Mesodermal cell (in vitro differentiated cells): ENCODE results near the gene GMPPB.
"Not testable (repeated sequence)": the region's sequence is repeated elsewhere in the genome, so short reads cannot be mapped to it uniquely, and the experiment has no call there.

Experiments used
- H3K27ac ChIP-seq: 2 replicates; pipeline ENCODE4 v1.7.0; 2013; ENCODE audit warnings: mild to moderate bottlenecking, low read depth, low read length, moderate library complexity; ENCODE audit not compliant: severe bottlenecking
- H3K36me3 ChIP-seq: 2 replicates; pipeline ENCODE4 v1.7.1; 2013; ENCODE audit warnings: mild to moderate bottlenecking, low read length, moderate library complexity; ENCODE audit not compliant: control insufficient read depth, insufficient read depth
- H3K4me1 ChIP-seq: one replicate; pipeline ENCODE4 v1.7.1; 2013; ENCODE audit warnings: mild to moderate bottlenecking, low read length; ENCODE audit not compliant: insufficient read depth, control insufficient read depth, poor library complexity, severe bottlenecking
- H3K4me3 ChIP-seq: 2 replicates; pipeline ENCODE4 v1.7.0; 2013; ENCODE audit warnings: low read length, control low read depth, mild to moderate bottlenecking; ENCODE audit not compliant: insufficient read depth, poor library complexity, severe bottlenecking; ENCODE audit errors: extremely low read depth
- H3K9me3 ChIP-seq: 2 replicates; pipeline ENCODE4 v1.7.1; 2013; ENCODE audit warnings: mild to moderate bottlenecking, low read length, moderate library complexity; ENCODE audit not compliant: control insufficient read depth
- WGBS, 2 experiments: methylation state at CpG; one replicate each; pipeline ENCODE4 v1.1.5; 2013; ENCODE audit warnings: missing lambda C conversion rate in 2 of 2; ENCODE audit not compliant: insufficient coverage in 2 of 2; 5-methylcytosine and 5-hydroxymethylcytosine counted together

Gene GMPPB

DNA sequence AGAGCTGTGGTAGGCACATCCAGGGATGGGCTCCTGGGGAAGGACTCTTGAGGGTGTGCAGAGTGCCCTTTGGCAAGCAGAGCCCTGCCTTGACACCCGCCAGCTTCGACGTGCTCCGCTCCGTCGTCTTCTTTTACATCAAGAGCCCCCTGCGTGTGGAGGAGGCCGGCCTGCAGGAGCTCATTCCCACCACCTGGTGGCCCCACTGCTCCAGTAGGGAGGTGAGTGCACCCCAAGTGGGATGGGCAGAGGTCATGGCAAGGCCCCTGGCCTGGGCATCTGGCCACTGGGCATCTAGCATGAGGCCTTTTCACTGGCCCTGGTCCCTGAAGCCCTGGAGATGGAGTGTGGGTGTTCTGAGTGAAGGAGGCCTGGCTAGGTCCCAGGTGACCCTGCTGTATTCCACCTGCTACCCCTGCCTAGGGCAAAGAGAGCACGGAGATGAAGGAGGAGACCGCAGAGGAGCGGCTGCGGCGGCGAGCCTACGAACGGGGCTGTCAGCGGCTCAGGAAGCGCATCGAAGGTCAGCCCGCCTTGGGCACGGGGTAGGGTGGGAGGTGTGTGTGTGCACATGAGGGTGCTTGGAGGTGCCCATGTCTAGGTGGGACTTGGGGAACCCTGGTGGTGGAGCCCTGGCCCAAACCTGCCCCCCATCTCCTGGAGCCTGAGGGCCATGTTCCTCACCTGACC is 22.2 kb downstream of the GMPPB start:
- H3K27ac ChIP-seq: no peak overlapping the region
- WGBS, 2 experiments: 71 to 83% methylated on average over 9 to 21 of the region's 21 CpGs
- H3K4me1 ChIP-seq: peaks cover 8% of the 10 kb centered on the region
- peaks cover 38% of the 10 kb centered on the region for H3K36me3 ChIP-seq
- no peaks in the 10 kb centered on the region for H3K9me3 ChIP-seq
- no peak overlapping the region for H3K4me3 ChIP-seq

DNA sequence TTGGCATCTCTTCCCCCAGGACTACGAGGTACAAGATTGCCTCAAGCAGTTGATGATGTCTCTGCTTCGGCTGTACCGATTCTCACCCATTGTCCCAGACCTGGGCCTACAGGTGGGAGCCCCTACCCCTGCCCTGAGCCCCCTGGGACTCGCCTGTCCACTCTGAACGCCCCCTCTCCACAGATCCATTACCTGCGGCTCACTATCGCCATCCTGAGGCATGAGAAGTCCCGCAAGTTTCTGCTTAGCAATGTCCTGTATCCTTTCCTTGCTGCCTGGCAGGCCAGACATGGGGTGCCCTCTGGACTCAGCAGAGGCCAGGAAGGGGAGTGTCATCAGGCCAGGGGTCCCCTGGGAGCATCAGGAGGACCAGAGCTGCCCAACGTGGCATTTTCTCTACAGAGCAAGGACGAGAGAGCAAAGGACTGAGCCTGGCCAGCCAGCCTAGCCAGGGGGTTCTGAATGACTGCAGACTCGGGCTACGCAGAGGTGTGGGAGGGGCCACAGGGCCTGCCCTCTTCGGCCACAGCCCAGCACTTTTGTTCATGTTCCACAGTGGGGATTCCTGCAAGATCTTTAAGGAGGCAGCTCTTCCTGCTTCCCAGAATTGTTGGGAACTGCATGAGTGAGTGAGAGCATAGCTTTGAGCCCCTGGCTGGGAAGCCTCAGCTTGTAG is 23.2 kb downstream of the GMPPB start:
- no peak overlapping the region for H3K4me3 ChIP-seq
- peaks cover 8% of the 10 kb centered on the region for H3K4me1 ChIP-seq
- no peaks in the 10 kb centered on the region for H3K9me3 ChIP-seq
- WGBS, 2 experiments: 76 to 89% methylated on average over 13 of the region's 13 CpGs
- H3K27ac ChIP-seq: no peak overlapping the region
- peaks cover 34% of the 10 kb centered on the region for H3K36me3 ChIP-seq

DNA sequence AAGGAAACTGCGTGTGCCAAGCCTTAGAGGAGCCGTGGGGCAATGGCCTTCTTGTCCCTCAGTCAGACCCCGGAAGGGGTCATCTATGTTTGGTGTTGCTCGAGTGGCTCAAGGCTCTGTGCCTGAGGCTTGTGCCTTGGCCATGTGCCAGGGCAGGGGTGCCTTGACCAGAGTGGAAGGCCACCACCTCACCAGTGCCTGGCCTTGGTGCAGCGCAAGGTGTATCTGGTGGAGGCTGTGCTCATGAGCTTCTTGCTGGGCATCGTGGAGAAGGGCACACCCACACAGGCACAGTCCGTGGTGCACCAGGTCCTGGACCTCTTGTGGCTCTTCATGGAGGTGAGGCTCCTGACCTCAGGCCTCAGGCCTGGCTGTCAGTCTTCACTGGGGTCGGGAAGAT is 23.7 kb downstream of the GMPPB start:
- H3K4me3 ChIP-seq: no peak overlapping the region
- no peak overlapping the region for H3K27ac ChIP-seq
- peaks cover 8% of the 10 kb centered on the region for H3K4me1 ChIP-seq
- peaks cover 32% of the 10 kb centered on the region for H3K36me3 ChIP-seq
- no peaks in the 10 kb centered on the region for H3K9me3 ChIP-seq
- 89 to 94% methylated on average over 7 to 8 of the region's 8 CpGs for WGBS, 2 experiments

DNA sequence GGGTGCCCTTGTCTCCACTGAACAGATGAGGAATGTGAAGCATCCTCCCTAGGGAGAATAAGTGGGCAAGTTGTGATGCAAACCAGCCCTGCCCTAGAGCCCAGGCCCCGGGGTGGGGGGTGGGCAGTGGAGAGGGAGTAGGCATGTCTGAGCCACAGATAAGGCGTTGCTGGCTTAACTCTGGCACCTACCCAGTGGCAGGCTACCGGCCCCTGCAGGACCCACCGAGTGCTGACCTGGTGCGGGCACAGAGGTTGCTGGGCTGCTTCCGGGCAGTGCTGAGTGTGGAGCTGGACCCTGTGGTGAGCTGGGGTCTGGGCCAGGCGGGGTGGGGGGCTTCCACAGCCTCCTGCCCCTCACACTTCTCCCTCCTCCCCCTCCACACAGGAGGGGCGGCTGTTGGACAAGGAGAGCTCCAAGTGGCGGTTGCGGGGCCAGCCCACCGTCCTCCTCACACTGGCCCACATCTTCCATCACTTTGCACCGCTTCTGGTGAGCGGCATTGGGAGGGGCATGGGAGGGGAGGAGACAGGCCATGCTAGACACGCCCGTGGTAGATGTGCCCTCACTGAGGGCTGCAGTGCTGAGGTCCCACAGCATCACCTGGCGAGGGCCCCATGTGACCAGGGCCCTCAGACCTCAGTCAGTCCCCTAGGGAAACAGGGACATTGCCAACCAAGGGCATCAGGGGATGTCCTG is 24.3 kb downstream of the GMPPB start:
- Histone ChIP-seq H3K9me3 (no peaks in the 10 kb centered on the region), H3K36me3 (peaks cover 28% of the 10 kb centered on the region), H3K4me3 (no peak overlapping the region), H3K4me1 (peaks cover 8% of the 10 kb centered on the region), H3K27ac (no peak overlapping the region)
- 92 to 97% methylated on average over 7 to 10 of the region's 16 CpGs for whole genome bisulfite sequencing, 2 experiments

DNA sequence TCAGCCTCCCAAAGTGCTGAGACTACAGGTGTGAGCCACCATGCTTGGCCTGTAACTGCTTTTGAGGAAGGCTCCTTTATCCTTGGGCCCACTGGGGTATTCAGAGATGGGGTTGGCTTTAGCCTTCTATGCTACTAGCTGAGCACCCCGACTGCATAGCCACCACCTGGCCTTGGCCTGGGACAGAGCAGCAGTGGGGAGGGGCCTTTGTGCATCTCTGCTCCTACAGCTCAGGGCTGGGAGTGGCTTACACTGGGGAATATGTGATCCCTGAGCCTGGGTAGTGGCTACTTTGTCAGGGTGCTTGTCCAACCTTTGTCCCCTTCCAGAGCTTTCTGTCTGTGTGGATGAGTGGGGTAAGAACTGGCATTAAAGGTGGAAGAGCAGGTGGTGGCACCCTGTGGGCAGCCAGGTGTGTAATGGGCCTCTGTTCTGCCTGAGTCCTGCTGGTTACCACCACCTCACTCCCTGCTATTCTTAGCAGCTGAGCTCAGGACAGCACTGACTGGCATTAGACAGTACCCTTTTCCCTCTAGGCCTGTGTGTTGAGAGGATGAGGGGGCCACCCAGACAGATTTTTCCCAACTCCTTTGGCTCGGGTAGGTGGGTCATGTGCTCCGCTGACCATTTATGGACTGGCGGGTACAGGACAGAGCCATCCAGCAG is 28.3 kb downstream of the GMPPB start:
- WGBS, 2 experiments: 90 to 100% methylated on average over 1 to 3 of the region's 4 CpGs
- not testable (repeated sequence) for H3K27ac ChIP-seq, H3K4me1 ChIP-seq, H3K4me3 ChIP-seq, H3K9me3 ChIP-seq
- peaks cover 12% of the 10 kb centered on the region for H3K36me3 ChIP-seq

DNA sequence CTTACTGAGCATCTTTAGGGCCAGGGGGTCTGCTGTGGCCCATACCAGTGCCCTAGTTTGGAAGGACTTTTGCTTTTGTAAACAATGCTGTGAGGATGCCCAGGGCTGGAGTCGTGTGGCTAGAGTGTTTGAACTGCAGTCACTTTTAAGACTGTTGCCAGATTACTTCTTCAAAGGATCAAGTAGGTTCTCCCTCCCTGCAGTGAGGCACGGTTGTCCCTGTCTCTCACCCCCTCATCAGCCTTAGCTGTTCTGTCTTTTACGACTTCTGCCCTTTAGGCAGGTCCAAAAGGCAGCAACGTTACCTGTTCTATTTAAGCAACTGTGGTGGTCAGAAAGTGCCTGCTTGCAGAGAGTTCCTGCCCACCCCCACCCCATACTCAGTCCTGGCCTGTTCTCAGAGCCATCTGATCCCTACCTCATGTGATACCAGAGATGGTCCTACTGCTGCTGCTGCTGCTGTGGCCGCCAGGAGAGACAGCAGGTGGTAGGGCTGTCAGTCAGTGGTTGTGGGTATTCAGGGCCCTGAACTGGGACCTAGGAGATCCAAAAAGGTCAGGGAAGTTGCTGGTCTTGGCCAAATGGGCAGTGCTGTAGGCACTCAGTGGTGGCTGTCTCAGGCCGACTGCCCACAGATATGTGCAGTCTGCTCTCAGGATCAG is 29.2 kb downstream of the GMPPB start:
- WGBS, 2 experiments: 76% methylated on average over 3 to 5 of the region's 6 CpGs
- H3K4me1 ChIP-seq, H3K4me3 ChIP-seq, H3K27ac ChIP-seq, H3K36me3 ChIP-seq, H3K9me3 ChIP-seq: not testable (repeated sequence)

DNA sequence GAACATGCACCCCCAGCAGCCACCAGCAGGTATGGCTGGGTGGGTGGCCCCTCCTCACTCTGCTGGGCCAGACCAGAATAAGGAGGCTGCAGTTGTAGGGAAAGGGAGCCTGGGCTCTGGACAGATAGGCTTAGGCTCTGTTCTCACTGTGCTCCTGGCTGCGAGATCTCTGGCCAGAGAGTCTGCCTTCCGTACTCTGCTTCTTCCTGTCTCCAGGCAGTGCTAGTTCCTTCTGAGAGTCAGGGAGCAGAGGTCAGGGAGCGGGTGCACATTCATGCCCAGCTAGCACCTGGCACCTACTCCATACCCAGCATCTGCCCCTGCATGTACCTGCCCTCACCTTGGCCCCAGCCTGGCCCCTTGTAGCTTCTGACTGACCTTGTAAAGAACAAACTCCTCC is 32.3 kb downstream of the GMPPB start:
- not testable (repeated sequence) for H3K4me3 ChIP-seq, H3K36me3 ChIP-seq, H3K4me1 ChIP-seq, H3K27ac ChIP-seq, H3K9me3 ChIP-seq
- 88 to 91% methylated on average over 2 to 3 of the region's 3 CpGs for WGBS, 2 experiments

DNA sequence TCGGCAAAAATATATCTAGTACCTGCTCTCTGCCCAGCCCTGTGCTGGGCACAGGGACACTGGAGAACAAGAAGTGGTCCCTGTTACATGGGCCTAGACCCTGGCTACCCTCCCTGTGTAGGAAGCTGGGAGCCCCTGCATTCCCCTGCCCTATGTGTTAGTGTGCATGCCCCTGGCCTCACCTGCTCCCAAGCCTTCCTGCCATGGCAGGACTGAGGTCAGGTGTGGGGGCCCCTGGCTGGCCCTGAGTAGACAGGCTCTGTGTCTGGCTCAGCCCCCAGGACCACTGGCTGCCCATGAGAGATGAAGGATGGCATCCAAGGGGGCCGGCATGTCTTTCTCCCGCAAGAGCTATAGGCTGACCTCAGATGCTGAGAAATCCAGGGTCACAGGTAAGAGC is 32.9 kb downstream of the GMPPB start:
- WGBS, 2 experiments: 95 to 96% methylated on average over 2 to 3 of the region's 3 CpGs
- H3K27ac ChIP-seq, H3K4me3 ChIP-seq, H3K9me3 ChIP-seq, H3K4me1 ChIP-seq, H3K36me3 ChIP-seq: not testable (repeated sequence)

DNA sequence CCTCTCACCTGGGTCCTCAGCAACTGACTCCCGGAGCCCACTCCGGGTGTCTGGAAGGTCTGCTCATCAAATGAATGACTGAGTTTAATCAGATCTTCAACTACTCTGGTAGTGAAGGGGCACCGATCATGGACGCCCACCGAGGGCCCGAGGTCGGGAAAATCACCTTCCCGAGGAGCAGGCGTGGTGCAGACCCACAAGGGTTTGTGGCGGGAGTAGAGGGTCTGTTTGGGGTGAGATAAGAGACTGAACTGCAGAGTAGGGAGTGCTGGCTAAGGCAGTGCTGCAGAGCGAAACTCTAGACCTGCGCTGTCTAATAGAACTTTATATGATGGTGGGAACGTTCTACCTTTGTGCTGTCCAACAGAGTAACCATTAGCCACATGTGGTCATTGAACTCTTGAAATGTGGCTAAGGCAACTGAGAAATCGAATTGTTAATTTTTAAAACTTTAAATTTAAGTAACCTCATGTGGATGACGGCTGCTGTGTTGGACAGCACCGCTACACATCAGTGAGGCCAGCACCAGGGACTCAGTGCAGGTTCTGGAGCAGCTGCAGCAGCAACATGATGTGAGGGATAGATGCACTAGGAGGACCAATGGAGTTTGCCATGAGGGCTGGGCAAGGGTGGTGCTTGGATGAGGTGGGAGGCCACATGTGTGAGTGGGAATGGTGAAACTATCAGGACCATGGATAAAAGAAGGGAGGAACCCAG is 33.7 kb downstream of the GMPPB start:
- WGBS, 2 experiments: 18 to 25% methylated on average over 9 to 15 of the region's 16 CpGs
- not testable (repeated sequence) for H3K27ac ChIP-seq

More for the DNA sequence above, 33.7 kb downstream of the GMPPB start:
- H3K4me3 ChIP-seq: peak overlapping the region; percentile 82
- not testable (repeated sequence) for H3K4me1 ChIP-seq, H3K36me3 ChIP-seq, H3K9me3 ChIP-seq
